Neural progenitor cell (in vitro differentiated cells): Measurements from ENCODE around the gene EDN3.

ENCODE experiments used
- EZH2 ChIP-seq: fragments of 200-600 bp; sonication (generic); IDR thresholded peaks from 2 replicates; pipeline ENCODE4 v1.6.1; 2017; ENCODE audit warnings: antibody characterized with exemption, mild to moderate bottlenecking, moderate library complexity
- EZH2phosphoT487 ChIP-seq: fragments of 200-600 bp; sonication (generic); IDR thresholded peaks from 2 replicates; pipeline ENCODE4 v1.6.1; 2017; ENCODE audit warnings: antibody characterized with exemption
- TF ChIP-seq, protein P1 (sequence below): fragments of 200-600 bp; sonication (generic); IDR thresholded peaks from 2 replicates; pipeline ENCODE4 v1.5.1; 2017; ENCODE audit warnings: antibody characterized with exemption, mild to moderate bottlenecking

GRCh38 chr20:59318201-59318790 is 17.9 kb downstream of the EDN3 start:
- TF ChIP-seq, protein P1, sequence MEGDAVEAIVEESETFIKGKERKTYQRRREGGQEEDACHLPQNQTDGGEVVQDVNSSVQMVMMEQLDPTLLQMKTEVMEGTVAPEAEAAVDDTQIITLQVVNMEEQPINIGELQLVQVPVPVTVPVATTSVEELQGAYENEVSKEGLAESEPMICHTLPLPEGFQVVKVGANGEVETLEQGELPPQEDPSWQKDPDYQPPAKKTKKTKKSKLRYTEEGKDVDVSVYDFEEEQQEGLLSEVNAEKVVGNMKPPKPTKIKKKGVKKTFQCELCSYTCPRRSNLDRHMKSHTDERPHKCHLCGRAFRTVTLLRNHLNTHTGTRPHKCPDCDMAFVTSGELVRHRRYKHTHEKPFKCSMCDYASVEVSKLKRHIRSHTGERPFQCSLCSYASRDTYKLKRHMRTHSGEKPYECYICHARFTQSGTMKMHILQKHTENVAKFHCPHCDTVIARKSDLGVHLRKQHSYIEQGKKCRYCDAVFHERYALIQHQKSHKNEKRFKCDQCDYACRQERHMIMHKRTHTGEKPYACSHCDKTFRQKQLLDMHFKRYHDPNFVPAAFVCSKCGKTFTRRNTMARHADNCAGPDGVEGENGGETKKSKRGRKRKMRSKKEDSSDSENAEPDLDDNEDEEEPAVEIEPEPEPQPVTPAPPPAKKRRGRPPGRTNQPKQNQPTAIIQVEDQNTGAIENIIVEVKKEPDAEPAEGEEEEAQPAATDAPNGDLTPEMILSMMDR, result no peak
- TF ChIP-seq EZH2, result no peak
- no peak for TF ChIP-seq EZH2phosphoT487
